NB4 (cell line): Measurements from ENCODE around the gene LCMT2.
"Not testable (repeated sequence)": the region's sequence is repeated elsewhere in the genome, so short reads cannot be mapped to it uniquely, and the experiment has no call there.

Experiments
- DNase-seq: peaks from one replicate; pipeline ENCODE4 v3.0.0; 2010; ENCODE audit warnings: low read depth
- H3K4me3 ChIP-seq: one replicate; pipeline ENCODE4 v1.5.1; 2011; ENCODE audit warnings: mild to moderate bottlenecking, low read depth, low read length, moderate library complexity
- CTCF ChIP-seq: IDR thresholded peaks from one replicate; pipeline ENCODE4 v1.5.1; 2012; ENCODE audit warnings: low read depth, low read length
- MAX ChIP-seq: IDR thresholded peaks from 2 replicates; pipeline ENCODE4 v1.6.1; 2011; ENCODE audit warnings: low read depth, low read length
- MYC ChIP-seq: IDR thresholded peaks from 2 replicates; pipeline ENCODE4 v1.6.1; 2011; ENCODE audit warnings: low read depth, low read length
- POLR2A ChIP-seq: IDR thresholded peaks from 2 replicates; pipeline ENCODE4 v1.6.1; 2011; ENCODE audit warnings: mild to moderate bottlenecking; ENCODE audit not compliant: insufficient read length; ENCODE audit errors: extremely low read depth

Gene LCMT2

DNA sequence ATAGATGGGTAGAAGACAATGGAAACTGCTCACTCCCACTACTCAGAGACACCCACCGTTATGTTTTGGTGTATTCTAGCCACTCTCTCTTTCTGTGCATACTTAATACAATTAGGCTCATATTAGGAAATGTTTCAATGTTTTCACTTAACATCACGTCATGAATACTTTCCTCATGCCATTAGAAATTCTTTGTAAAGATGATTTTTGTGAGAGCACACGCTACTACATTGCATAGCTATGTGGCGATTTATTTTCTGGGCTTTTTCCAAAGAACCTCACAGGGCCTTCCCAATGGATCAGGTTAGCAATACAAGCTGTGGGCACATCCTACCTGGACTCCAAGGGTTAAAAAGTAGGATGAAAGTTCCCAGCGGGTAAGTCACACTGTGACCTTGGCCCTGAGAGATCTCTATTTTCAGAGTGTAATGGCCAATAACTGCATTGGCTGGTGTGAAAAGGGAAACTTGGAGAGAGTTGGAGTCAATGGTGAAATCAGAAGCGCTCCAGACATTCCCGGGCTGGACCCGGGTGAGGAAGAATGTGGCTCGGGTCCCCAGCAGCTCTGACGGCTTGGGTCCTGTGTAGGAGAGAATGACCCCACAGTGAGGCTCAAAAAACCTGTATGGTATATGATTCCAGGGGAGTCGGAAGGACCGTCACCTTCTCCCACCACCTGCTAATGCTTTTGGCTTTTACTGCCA, 37.8 kb downstream of the LCMT2 start:
- no peak for DNase-seq
- no peak overlapping the region for H3K4me3 ChIP-seq
- TF ChIP-seq MYC = no peak
- TF ChIP-seq CTCF = no peak
- no peak for TF ChIP-seq POLR2A
- no peak for TF ChIP-seq MAX

DNA sequence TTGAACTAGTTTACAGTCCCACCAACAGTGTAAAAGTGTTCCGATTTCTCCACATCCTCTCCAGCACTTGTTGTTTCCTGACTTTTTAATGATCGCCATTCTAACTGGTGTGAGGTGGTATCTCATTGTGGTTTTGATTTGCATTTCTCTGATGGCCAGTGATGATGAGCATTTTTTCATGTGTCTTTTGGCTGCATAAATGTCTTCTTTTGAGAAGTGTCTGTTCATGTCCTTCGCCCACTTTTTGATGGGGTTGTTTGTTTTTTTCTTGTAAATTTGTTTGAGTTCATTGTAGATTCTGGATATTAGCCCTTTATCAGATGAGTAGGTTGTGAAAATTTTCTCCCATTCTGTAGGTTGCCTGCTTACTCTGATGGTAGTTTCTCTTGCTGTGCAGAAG, 40.7 kb downstream of the LCMT2 start:
- not testable (repeated sequence) for H3K4me3 ChIP-seq, DNase-seq

GRCh38 chr15:43287254-43287653, 43.1 kb downstream of the LCMT2 start:
- TF ChIP-seq CTCF (no peak), POLR2A (no peak), MAX (no peak), MYC (no peak)
- H3K4me3 ChIP-seq = no peak overlapping the region
- no peak for DNase-seq

GRCh38 chr15:43286074-43286473, 44.3 kb downstream of the LCMT2 start:
- no peak overlapping the region for H3K4me3 ChIP-seq
- TF ChIP-seq MAX (no peak), CTCF (no peak), POLR2A (no peak), MYC (no peak)
- no peak for DNase-seq

DNA sequence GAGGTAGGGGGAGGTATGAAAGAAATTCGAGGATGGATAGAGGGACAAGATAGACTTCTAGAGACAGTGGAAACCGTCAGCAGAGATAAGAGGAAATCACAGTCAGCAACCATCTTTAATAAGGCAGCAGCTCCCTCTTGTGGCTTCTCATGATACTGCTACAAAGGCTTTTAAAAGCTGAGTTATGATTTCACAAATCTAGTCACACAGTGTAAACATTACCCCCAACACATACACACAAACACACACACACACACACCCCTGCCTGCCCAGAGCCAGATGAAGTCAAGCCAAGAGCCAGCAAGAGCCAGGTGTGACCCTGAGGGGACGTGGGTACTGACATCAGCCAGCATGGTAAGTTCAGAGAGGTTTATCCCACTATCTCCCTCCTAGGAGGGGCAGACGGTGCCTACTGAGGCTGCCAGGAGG, 44.8 kb downstream of the LCMT2 start:
- peak; percentile 80 for TF ChIP-seq CTCF
- TF ChIP-seq POLR2A = no peak
- no peak overlapping the region for H3K4me3 ChIP-seq
- peak; percentile 77 for DNase-seq

DNA sequence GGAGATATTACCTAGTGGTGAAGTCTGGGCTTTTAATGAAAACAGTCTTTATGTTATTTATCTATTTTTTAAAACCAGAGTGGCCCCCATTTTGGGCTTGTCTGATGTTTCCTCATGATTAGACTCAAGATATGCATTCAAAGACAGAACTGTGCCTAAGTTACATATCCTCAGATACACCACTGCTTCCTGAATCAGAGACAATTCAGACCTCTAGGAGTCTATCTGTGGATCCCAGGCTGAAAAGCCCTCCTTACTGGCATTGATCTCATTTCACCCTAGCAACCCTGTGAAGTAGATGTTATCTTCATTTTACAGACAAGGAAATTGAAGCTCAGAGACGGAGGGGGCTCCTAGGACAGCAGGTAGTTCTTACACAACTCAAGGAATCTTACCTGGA, 46.8 kb downstream of the LCMT2 start:
- TF ChIP-seq MYC (no peak), CTCF (no peak), POLR2A (no peak), MAX (no peak)
- no peak for DNase-seq
- H3K4me3 ChIP-seq = no peak overlapping the region
